Measurements from ENCODE around the gene USP26. TPM values are rescaled to one million over a fixed set of nuclear protein-coding genes. Genes with fewer than 3 reads are reported as not detected.
"Not testable (repeated sequence)": the region's sequence is repeated elsewhere in the genome, so short reads cannot be mapped to it uniquely, and the experiment has no call there.

The USP26 gene
- total and polyA plus RNA-seq, 2 donors from 2014 or later: not detected

DNA sequence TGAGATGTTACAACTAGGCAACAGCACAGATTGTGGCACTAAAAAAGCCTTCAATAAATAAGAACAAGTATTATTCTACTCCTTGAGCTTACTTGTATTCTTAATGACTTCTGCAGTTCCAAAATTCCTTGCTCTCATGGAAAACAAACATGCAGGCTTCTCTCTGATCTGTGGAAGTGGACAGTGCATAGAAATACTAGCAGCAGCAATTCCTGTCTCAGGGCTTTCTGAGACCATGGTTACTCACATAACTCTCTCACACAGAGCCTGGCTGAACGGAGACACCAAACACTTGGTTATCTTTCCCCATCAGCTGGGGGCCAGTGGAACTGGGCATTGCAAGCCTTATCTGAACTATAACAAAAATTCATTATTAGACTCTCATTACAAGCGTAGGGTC, 106.1 kb downstream of the USP26 start:
- TF ChIP-seq, protein P1, sequence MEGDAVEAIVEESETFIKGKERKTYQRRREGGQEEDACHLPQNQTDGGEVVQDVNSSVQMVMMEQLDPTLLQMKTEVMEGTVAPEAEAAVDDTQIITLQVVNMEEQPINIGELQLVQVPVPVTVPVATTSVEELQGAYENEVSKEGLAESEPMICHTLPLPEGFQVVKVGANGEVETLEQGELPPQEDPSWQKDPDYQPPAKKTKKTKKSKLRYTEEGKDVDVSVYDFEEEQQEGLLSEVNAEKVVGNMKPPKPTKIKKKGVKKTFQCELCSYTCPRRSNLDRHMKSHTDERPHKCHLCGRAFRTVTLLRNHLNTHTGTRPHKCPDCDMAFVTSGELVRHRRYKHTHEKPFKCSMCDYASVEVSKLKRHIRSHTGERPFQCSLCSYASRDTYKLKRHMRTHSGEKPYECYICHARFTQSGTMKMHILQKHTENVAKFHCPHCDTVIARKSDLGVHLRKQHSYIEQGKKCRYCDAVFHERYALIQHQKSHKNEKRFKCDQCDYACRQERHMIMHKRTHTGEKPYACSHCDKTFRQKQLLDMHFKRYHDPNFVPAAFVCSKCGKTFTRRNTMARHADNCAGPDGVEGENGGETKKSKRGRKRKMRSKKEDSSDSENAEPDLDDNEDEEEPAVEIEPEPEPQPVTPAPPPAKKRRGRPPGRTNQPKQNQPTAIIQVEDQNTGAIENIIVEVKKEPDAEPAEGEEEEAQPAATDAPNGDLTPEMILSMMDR (IDR thresholded peaks at IDR 0.05; ENCODE audit: borderline replicate concordance, extremely low read depth, insufficient read depth): no peak
- FAIRE-seq: no peak
- intact Hi-C loops (cut with DNase I): no loop called here
- Histone ChIP-seq H3K27me3 (ENCODE audit: control insufficient read depth, insufficient read depth, low read length) (peaks cover 2% of the 10 kb centered on the region), H3K4me3 (ENCODE audit: low read length in 3 of 3) (no peak overlapping the region), H3K4me1 (ENCODE audit: control insufficient read depth in 2 of 3, insufficient read depth in 2 of 3, low read depth in 1 of 3, low read length in 3 of 3) (no peaks in the 10 kb centered on the region), H3K9ac (ENCODE audit: low read length in 3 of 3) (no peak overlapping the region), H3K36me3 (ENCODE audit: control insufficient read depth in 2 of 3, insufficient read depth in 3 of 3, low read length in 3 of 3) (no peaks in the 10 kb centered on the region), H3K9me3 (ENCODE audit: control insufficient read depth in 2 of 3, insufficient read depth in 1 of 3, low read length in 3 of 3) (no peaks in the 10 kb centered on the region), H3K27ac (ENCODE audit: low read depth in 2 of 2, low read length in 2 of 2) (no peak overlapping the region)
- no peak for DNase-seq

DNA sequence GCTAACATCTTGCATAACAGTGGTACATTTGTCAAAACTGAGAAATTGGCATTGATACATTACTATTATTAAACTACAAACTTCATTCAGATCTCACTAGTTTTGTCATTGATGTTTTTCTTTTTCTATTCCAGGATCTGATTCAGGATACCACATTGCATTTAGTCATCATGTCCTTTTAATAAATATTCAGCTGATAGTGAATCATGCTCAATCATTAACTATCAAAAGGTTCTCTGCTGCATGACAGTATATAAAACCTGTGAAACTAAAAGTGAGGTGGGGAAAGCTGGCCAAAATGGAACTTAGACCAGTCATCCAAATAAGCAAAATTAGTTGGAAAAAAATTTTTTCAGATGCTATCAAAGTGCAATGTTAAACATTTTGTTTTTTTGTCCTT, 110.4 kb downstream of the USP26 start:
- Histone ChIP-seq H3K27ac (ENCODE audit: low read depth in 2 of 2, low read length in 2 of 2) (no peak overlapping the region), H3K9ac (ENCODE audit: low read length in 3 of 3) (no peak overlapping the region), H3K27me3 (ENCODE audit: control insufficient read depth, insufficient read depth, low read length) (peaks cover 2% of the 10 kb centered on the region), H3K4me3 (ENCODE audit: low read length in 3 of 3) (no peak overlapping the region), H3K9me3 (ENCODE audit: control insufficient read depth in 2 of 3, insufficient read depth in 1 of 3, low read length in 3 of 3) (no peaks in the 10 kb centered on the region), H3K36me3 (ENCODE audit: control insufficient read depth in 2 of 3, insufficient read depth in 3 of 3, low read length in 3 of 3) (no peaks in the 10 kb centered on the region), H3K4me1 (ENCODE audit: control insufficient read depth in 2 of 3, insufficient read depth in 2 of 3, low read depth in 1 of 3, low read length in 3 of 3) (no peaks in the 10 kb centered on the region)
- intact Hi-C loops (cut with DNase I): no loop called here
- TF ChIP-seq, protein P1 (IDR thresholded peaks at IDR 0.05; ENCODE audit: borderline replicate concordance, extremely low read depth, insufficient read depth): no peak
- FAIRE-seq (no peak), DNase-seq (no peak)

DNA sequence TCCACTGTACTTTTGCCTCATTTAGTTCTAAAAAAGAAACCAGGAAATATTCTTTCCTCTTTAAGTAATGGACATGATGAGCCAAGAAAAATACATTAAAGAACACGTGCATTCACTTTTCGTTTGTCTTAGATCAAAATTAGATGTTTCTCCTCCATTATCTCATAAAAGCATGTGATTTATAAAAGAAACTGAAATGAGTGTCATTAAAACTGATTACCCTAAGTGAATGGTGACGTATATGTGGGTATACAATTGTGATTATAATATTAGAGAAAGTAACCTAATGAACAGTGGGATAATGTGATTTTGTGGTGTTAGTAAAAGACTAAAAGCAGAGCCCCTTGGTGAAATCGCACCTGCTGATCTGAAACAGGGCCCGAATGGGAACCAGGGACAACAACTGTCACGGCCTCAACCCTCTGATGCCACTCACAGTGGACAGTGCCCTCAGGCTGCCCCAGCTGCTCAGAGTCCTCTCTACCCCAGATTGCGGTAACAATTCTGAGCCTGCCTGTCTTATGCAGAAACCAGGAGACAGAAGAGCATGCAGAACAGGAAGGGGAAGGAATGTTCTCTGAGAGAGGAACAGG, 112.8 kb downstream of the USP26 start:
- Histone ChIP-seq H3K4me3 (ENCODE audit: low read length in 3 of 3) (no peak overlapping the region), H3K27ac (ENCODE audit: low read depth in 2 of 2, low read length in 2 of 2) (no peak overlapping the region), H3K4me1 (ENCODE audit: control insufficient read depth in 2 of 3, insufficient read depth in 2 of 3, low read depth in 1 of 3, low read length in 3 of 3) (no peaks in the 10 kb centered on the region), H3K9ac (ENCODE audit: low read length in 3 of 3) (no peak overlapping the region), H3K36me3 (ENCODE audit: control insufficient read depth in 2 of 3, insufficient read depth in 3 of 3, low read length in 3 of 3) (no peaks in the 10 kb centered on the region), H3K27me3 (ENCODE audit: control insufficient read depth, insufficient read depth, low read length) (peaks cover 2% of the 10 kb centered on the region), H3K9me3 (ENCODE audit: control insufficient read depth in 2 of 3, insufficient read depth in 1 of 3, low read length in 3 of 3) (no peaks in the 10 kb centered on the region)
- peak; percentile 47 for FAIRE-seq
- intact Hi-C loops (cut with DNase I): no loop called here
- DNase-seq: no peak
- TF ChIP-seq, protein P1 (IDR thresholded peaks at IDR 0.05; ENCODE audit: borderline replicate concordance, extremely low read depth, insufficient read depth): no peak

DNA sequence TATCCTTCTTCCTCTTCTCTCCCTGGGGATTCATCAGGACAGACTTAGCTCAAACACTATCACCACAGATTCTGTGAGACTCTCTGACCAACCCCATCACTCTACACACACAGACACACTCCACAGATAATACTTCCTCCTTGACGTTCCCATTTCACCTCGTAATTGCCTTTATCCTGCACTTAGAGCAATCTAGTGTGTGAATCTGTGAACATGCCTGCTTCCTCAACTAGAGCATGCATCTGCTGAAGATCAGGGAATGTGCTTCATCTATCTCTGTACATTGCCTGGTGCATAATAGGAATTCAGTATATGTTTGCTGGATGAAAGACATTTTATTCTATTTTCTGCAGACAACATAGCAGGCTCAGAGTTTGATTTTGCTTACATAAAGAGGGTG, 113.4 kb downstream of the USP26 start:
- Histone ChIP-seq H3K9me3 (ENCODE audit: control insufficient read depth in 2 of 3, insufficient read depth in 1 of 3, low read length in 3 of 3) (no peaks in the 10 kb centered on the region), H3K27ac (ENCODE audit: low read depth in 2 of 2, low read length in 2 of 2) (no peak overlapping the region)
- FAIRE-seq: no peak

DNA sequence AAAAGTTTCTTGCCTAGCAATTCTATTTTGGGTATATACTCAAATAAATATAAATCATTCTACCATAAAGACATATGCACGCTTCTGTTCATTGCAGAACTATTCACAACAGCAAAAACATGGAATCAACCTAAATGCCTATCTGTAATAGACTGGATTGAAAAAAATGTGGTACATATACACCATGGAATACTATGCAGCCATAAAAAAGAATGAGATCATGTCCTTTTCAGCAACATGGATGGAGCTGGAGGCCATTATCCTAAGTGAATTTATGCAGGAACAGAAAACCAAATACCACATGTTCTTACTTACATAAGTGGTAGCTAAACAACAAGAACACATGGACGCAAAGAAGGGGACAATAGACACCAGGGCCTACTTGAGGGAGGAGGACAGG, 116.9 kb downstream of the USP26 start:
- intact Hi-C loops (cut with DNase I); H3K27me3 ChIP-seq (ENCODE audit: control insufficient read depth, insufficient read depth, low read length); H3K4me1 ChIP-seq (ENCODE audit: control insufficient read depth in 2 of 3, insufficient read depth in 2 of 3, low read depth in 1 of 3, low read length in 3 of 3); DNase-seq; H3K36me3 ChIP-seq (ENCODE audit: control insufficient read depth in 2 of 3, insufficient read depth in 3 of 3, low read length in 3 of 3); H3K9me3 ChIP-seq (ENCODE audit: control insufficient read depth in 2 of 3, insufficient read depth in 1 of 3, low read length in 3 of 3); FAIRE-seq; H3K27ac ChIP-seq (ENCODE audit: low read depth in 2 of 2, low read length in 2 of 2); H3K9ac ChIP-seq (ENCODE audit: low read length in 3 of 3); H3K4me3 ChIP-seq (ENCODE audit: low read length in 3 of 3): not testable (repeated sequence)

More for the DNA sequence above, 113.4 kb downstream of the USP26 start:
- no peaks in the 10 kb centered on the region for H3K36me3 ChIP-seq (ENCODE audit: control insufficient read depth in 2 of 3, insufficient read depth in 3 of 3, low read length in 3 of 3)
- H3K27me3 ChIP-seq (ENCODE audit: control insufficient read depth, insufficient read depth, low read length): peaks cover 2% of the 10 kb centered on the region
- no peaks in the 10 kb centered on the region for H3K4me1 ChIP-seq (ENCODE audit: control insufficient read depth in 2 of 3, insufficient read depth in 2 of 3, low read depth in 1 of 3, low read length in 3 of 3)
- intact Hi-C loops (cut with DNase I): no loop called here
- no peak for DNase-seq
- no peak overlapping the region for H3K9ac ChIP-seq (ENCODE audit: low read length in 3 of 3)
- no peak overlapping the region for H3K4me3 ChIP-seq (ENCODE audit: low read length in 3 of 3)
- TF ChIP-seq, protein P1 (IDR thresholded peaks at IDR 0.05; ENCODE audit: borderline replicate concordance, extremely low read depth, insufficient read depth): no peak

Measured in kidney (tissue), 14 donors.